Measurements from ENCODE around the gene EPHA7.

- TF ChIP-seq CTCF (IDR thresholded peaks at IDR 0.05; ENCODE audit: insufficient read depth, low read length) = no peak
- TF ChIP-seq SPI1 (IDR thresholded peaks at IDR 0.05; ENCODE audit: borderline replicate concordance, low read depth) = no peak
Measured at GRCh38 chr6:93305088-93305487, 114.3 kb downstream of the EPHA7 start.

Measured in HL-60 (cell line).